ENCODE results near the gene FYCO1.
A peak's percentile ranks its signal among the peaks of the same experiment; 100 is the strongest.

Gene FYCO1

GRCh38 chr3:45880725-45881077 lies 114.9 kb downstream of the FYCO1 start:
- DNase-seq, result no peak

GRCh38 chr3:45878124-45878523 lies 117.5 kb downstream of the FYCO1 start:
- no peak for DNase-seq

GRCh38 chr3:45874677-45875346 lies 120.8 kb downstream of the FYCO1 start:
- peak; percentile 40 for DNase-seq

DNA sequence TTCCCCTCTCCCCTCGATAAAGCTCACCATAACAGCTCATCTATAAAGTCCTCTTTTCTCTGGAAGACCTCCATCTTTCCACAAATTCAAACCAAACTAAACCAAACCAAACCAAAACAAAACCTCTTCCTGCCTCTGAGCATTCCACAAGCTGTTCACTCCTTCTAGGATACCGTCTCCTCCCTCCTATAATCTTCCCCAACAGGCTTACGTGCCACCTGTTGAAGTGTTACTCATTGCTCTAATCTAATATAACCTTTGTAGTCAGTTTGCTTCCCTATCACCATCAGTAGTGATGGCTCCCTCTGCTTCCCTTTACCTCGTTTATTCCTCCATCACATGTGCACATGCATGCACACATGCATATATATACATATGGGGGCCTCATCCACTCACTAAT lies 122.0 kb downstream of the FYCO1 start:
- no peak for DNase-seq

GRCh38 chr3:45873036-45873435 lies 122.6 kb downstream of the FYCO1 start:
- no peak for DNase-seq

- DNase-seq, result no peak
Observed at GRCh38 chr3:45872569-45872968, 123.1 kb downstream of the FYCO1 start.

- DNase-seq, result no peak
Observed at GRCh38 chr3:45871780-45872179, 123.8 kb downstream of the FYCO1 start.

DNA sequence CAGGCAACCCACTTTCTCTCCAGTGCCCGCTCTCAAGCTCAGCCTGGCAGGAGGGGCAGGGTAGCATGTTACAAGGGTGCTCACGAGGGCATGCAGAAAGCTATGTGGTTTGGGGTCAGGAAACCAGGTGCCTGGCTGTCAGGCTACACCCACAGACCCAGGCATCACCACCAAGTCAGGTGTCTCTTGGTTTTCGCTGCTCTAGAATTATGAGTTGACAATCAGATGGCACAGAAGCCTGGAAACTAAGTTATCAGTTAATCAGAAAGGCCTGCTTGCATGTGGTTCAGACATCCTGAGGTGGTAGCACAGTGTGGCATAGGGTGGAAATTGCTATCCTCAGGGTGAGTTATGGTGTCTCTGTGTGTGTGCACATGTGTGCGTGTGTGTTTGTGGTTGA lies 125.5 kb downstream of the FYCO1 start:
- peak; percentile 41 for DNase-seq

- DNase-seq, result no peak
Observed at GRCh38 chr3:45869638-45870037, 126.0 kb downstream of the FYCO1 start.

DNA sequence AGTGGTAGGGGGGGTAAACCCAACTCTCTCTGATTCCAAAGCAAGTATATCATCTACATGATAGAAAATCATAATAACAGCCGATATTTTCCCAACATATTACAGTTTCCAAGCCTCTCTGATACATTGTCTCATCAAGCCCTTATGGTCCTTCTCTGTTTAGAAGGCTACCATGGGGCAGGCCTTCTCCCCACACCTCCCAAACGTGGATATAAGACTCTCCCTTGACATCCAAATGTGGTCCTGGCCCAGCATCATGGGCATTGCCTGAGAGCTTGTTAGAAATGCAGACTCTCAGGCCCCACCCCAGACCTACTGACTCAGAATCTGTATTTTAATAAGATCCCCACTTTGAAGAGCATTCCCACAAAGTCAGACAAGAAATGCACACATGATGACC lies 127.0 kb downstream of the FYCO1 start:
- DNase-seq, result no peak

DNA sequence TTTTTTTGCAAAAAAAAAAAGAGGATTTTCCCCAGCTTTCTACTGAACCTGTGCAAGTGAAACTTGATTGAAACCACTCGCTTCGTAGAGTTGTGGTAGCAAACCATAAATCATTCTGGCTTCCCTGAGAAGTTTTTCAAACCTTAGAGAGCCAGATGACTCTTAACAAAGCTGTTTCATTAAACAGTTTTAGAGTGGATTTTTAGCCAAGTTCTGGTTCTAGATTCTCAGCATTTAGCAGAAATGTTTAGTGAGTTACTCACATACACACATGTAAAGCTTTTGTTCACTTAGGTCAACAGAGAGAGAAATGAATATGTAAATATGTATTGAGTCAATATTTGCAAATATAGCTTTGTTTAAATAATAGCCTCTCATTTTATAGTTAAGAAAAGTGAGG lies 127.4 kb downstream of the FYCO1 start:
- DNase-seq, result no peak
